Measurements from ENCODE around the gene PANK2.

Gene PANK2

GRCh38 chr20:3901028-3901705 is 12.0 kb downstream of the PANK2 start:
- DNase-seq (ENCODE audit: low read depth in 3 of 3) = no peak

GRCh38 chr20:3901706-3902440 is 12.7 kb downstream of the PANK2 start:
- DNase-seq (ENCODE audit: low read depth in 3 of 3) = no peak

- DNase-seq (ENCODE audit: low read depth in 3 of 3) = no peak
These were observed 13.3 kb downstream of the PANK2 start for GRCh38 chr20:3902446-3902845.

- DNase-seq (ENCODE audit: low read depth in 3 of 3) = no peak
These were observed 15.0 kb downstream of the PANK2 start for GRCh38 chr20:3904224-3904623.

GRCh38 chr20:3904857-3905256 is 15.7 kb downstream of the PANK2 start:
- DNase-seq (ENCODE audit: low read depth in 3 of 3) = no peak

- DNase-seq (ENCODE audit: low read depth in 3 of 3) = peak in 1 of 3 experiments; percentile 9
These were observed 17.8 kb downstream of the PANK2 start for GRCh38 chr20:3906744-3907721.

- no peak for DNase-seq (ENCODE audit: low read depth in 3 of 3)
These were observed 19.5 kb downstream of the PANK2 start for GRCh38 chr20:3908667-3909066.

- no peak for DNase-seq (ENCODE audit: low read depth in 3 of 3)
These were observed 20.8 kb downstream of the PANK2 start for GRCh38 chr20:3909952-3910366.

DNA sequence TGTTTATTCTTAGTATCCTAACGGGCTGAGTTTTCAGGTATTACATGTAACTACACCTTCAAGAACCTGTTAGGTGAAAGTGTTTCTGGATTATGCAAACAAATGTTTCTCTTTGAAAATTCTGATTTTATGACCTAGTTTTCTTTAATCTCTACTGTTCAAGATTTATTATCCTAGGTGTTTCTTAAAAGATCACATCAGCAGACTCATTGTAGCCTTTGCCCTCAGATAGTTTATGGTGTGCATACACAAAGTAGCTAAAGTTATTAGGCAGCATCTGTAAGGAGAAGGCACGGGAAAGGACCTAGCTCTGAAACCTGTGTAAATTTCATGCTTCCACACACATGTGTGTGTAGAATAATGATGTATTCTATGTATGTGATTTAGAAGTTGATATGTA is 21.7 kb downstream of the PANK2 start:
- no peak for DNase-seq (ENCODE audit: low read depth in 3 of 3)

GRCh38 chr20:3911956-3912355 is 22.8 kb downstream of the PANK2 start:
- no peak for DNase-seq (ENCODE audit: low read depth in 3 of 3)

DNA sequence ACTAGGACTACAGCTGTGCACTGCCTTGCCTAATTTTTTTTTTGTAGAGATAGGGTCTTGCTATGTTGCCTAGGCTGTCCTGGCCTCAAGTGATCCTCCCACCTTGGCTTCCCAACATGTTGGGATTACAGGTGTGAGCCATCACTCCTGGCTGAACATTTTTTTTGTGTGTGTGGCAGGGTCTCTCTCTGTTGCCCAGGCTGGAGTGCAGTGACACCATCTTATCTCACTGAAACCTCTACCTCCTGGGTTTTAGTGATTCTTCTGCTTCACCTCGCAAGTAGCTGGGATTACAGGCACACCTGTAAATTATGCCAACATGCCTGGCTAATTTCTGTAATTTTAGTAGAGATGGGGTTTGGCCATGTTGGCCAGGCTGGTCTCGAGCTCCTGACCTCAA is 25.3 kb downstream of the PANK2 start:
- DNase-seq (ENCODE audit: low read depth in 3 of 3) = no peak

DNA sequence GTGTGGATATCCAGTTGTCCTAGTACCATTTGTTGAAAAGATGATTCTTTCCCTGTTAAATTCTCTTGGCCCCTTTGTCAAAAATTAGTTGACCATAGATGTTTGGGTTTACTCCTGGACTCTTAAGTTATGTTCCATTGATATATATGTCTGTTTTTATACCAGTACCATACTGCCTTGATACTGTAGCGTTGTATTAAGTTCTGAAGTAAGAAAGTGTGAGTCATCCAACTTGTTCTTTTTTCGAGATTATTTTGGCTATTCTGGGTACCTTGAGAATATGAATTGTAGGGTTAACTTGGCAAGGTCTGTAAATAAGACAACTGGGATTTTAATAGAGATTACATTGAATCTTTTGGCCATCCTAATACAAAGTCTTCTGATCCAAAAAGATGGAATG is 26.5 kb downstream of the PANK2 start:
- DNase-seq (ENCODE audit: low read depth in 3 of 3) = no peak

DNA sequence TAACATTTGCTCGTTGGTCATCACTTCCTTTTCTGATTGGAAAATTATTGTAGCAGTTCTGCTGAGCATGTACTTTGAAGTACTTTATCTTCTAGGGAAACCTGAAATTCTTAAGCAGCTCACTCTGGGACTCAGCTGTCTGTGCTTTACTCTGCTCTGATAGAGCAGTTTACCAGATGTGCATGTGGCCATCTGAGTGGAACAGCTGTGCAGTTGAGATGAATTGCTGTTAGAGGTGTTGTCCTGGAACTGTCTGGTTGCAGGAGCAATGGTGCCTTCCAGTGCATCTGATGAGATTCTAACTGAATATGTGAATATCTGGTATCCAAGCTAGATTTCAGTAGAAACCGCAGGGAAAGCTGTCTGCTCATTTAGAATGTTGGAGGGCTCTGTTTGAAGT is 27.2 kb downstream of the PANK2 start:
- DNase-seq (ENCODE audit: low read depth in 3 of 3) = no peak

DNA sequence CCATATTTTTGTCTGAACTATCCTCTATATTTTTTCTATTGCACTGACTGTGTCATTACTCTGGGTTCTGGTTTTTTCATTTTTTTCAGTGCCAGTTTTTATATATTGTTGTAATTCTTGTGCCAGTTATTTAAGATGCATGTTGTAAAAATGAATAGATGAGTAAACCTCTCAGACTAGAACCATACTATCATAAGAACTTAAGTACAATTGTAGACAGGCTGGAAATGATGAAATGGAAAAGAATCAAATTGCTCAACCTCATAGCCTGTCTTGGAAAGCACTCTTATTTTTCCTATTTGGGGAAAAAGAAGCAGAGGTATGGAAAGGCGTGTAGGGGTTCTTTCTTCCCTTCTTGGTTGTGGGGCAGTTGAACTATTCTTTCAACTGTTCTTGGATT is 30.2 kb downstream of the PANK2 start:
- no peak for DNase-seq (ENCODE audit: low read depth in 3 of 3)

DNA sequence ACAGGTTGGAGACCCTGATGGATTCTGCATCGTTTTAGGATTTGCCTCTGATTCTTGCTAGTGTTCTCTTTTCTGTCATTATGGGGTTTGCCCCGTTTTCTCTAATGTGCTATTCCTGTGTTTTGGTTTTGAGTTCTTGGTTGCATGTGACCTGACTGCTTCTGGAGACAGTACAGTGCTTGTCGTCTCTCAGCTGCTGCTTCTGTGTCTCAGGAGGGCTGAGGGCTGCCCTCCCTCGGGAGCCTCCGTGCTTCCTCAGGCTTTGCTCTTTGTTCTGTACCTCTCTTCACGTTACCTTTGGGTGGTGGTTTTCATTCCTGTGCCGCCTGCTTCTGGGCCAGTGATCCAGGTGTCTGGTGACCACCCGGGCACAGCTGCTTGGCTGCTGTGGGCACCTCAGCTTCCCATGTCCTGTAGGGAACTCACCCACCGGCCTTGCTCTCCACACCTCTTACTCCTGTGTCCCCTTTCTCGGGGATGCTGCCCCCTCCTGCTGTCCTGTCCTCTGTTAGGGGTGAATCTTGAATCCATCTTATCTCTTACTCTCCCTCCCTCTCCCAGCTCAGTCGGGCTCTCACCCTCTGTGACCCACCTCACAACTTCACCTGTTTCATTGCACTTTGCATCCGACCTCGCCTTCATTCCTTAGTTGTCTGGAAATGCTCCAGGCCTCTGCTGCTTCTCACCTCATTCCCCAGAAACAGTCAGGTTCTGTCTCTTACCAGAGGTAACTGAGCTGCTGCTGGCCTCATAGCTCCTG is 33.2 kb downstream of the PANK2 start:
- DNase-seq (ENCODE audit: low read depth in 3 of 3) = no peak

GRCh38 chr20:3922983-3923339 is 33.8 kb downstream of the PANK2 start:
- DNase-seq (ENCODE audit: low read depth in 3 of 3) = no peak

DNA sequence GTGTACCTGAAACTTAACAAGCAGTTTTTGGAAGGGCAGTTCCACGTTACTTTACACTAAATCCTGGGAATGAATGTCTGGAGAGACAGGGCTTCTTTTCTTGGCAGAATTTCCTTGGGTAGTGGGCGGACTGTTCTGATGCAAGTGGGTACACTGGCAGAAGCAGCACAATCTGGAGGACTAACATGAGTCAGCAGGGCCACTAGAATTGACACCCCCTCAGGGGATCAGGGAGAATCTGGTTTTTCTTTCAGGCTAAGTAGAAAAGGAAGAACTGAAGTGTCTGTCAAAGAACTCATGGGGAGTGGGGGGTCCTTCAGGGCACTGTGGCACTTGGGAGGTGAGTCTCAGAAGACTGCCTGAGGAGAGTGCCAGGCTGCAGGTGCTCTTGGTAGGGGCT is 34.6 kb downstream of the PANK2 start:
- no peak for DNase-seq (ENCODE audit: low read depth in 3 of 3)

DNA sequence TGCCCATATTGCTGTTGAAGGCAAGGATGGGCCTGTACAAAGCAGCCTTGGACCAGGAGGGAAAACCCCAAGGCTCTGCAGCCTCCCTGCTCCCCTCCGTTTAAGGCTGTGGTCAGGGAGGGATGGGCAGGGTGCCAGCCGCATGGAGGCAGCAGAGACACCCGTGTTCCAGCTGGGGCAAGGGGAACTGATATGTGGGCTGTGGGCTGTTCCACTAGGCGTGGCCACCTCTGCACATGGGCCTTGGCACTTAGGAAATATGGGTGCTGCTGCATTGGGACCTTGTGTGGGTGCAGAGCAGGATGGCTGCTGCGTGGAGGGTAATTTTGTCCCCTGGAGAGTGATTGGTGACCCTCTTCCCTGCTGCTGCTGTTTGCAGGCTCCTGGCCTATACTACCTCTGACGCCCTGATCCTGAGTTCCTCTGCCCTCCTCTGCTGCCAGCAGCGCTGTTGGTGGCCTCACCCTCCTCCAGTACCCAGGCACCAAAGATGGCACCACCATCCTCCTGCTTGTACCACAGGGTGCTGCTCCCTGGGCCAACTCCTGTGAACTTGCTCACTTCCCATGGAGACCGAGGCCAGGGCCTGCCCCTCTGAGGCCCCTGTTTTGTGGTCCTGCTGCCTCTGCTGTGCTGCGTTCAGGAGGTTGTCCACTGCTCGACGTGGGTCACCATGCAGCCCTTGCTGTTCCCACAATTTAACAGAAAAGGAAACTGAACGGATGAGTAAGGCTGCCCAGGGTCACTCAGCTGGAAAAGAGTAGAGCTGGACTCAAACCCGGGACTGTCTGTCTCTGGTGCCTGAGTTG is 35.3 kb downstream of the PANK2 start:
- no peak for DNase-seq (ENCODE audit: low read depth in 3 of 3)

- no peak for DNase-seq (ENCODE audit: low read depth in 3 of 3)
These were observed 36.0 kb downstream of the PANK2 start for GRCh38 chr20:3925113-3925695.

GRCh38 chr20:3925899-3926638 is 36.9 kb downstream of the PANK2 start:
- no peak for DNase-seq (ENCODE audit: low read depth in 3 of 3)
